GM12872 (cell line): ENCODE data around the gene ALDH5A1.

Source experiments
- TF ChIP-seq, protein P1 (sequence below): IDR thresholded peaks from 3 replicates; pipeline ENCODE4 v1.5.1; 2011; ENCODE audit warnings: low read depth, mild to moderate bottlenecking, low read length, moderate library complexity; ENCODE audit not compliant: insufficient read depth

The ALDH5A1 gene

DNA sequence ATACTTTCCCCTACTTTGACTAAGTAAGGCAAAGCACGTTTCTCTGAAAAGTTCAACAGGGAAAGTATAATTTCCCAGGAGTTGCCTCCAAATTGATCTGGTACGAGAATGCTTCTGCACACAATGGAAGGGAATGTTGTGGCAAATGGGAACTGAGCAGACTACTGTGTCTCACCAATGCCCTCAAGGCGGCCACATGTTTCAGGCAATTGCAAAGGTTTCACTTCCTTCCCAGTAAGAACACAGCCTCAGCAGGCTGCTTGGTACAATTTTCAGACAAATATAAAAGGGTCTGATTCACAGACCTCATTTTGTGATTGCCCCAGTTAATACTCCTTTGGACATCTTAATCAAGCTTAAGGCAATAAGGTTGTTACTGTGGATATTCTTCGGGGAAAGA lies 80.0 kb downstream of the ALDH5A1 start:
- TF ChIP-seq, protein P1, sequence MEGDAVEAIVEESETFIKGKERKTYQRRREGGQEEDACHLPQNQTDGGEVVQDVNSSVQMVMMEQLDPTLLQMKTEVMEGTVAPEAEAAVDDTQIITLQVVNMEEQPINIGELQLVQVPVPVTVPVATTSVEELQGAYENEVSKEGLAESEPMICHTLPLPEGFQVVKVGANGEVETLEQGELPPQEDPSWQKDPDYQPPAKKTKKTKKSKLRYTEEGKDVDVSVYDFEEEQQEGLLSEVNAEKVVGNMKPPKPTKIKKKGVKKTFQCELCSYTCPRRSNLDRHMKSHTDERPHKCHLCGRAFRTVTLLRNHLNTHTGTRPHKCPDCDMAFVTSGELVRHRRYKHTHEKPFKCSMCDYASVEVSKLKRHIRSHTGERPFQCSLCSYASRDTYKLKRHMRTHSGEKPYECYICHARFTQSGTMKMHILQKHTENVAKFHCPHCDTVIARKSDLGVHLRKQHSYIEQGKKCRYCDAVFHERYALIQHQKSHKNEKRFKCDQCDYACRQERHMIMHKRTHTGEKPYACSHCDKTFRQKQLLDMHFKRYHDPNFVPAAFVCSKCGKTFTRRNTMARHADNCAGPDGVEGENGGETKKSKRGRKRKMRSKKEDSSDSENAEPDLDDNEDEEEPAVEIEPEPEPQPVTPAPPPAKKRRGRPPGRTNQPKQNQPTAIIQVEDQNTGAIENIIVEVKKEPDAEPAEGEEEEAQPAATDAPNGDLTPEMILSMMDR: no peak

DNA sequence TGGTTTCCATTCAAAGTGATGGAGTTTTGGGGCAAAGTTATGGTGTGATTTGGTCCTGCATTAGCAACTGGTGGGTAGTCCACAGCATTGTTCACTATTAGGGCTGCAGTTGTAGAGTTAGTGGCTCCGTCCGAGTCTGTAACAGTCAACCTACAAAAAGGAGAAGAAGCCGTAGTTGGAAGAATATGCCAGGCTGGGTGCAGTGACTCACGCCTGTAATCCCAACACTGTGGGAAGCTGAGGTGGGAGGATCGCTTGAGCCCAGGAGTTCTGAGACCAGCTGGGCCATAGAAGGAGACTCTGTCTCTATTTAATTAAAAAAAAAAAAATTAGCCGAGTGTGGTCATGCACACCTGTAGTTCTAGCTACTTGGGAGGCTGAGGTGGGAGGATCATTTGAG lies 81.7 kb downstream of the ALDH5A1 start:
- TF ChIP-seq, protein P1: no peak

DNA sequence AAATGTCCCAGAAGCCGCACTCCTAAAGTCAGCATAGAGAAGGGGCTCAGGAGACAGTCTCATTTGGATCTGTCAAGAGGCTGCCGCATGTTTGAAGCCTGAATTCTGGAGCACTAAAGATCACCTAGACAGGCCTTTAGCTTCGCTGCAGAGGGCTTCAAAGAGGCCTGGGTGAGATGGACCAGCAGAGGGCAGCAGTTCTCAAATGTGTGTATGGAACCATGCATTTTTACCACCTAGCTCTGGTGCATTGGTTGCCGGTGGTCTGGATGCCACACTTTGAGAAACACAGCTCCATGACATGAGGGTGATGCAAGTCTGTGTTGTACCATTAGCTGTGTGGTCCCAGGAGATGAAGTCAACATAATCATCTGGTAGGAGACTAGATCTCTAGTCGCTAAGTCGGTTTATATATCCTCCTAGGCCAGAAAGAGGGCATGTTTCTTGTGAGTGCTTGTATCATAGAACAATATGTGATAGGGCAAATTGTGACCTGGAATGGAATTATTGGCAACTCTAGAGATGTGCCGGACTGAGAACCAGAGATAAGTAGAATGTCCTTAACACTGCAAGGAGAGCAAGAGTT lies 86.4 kb downstream of the ALDH5A1 start:
- TF ChIP-seq, protein P1: peak; percentile 91

DNA sequence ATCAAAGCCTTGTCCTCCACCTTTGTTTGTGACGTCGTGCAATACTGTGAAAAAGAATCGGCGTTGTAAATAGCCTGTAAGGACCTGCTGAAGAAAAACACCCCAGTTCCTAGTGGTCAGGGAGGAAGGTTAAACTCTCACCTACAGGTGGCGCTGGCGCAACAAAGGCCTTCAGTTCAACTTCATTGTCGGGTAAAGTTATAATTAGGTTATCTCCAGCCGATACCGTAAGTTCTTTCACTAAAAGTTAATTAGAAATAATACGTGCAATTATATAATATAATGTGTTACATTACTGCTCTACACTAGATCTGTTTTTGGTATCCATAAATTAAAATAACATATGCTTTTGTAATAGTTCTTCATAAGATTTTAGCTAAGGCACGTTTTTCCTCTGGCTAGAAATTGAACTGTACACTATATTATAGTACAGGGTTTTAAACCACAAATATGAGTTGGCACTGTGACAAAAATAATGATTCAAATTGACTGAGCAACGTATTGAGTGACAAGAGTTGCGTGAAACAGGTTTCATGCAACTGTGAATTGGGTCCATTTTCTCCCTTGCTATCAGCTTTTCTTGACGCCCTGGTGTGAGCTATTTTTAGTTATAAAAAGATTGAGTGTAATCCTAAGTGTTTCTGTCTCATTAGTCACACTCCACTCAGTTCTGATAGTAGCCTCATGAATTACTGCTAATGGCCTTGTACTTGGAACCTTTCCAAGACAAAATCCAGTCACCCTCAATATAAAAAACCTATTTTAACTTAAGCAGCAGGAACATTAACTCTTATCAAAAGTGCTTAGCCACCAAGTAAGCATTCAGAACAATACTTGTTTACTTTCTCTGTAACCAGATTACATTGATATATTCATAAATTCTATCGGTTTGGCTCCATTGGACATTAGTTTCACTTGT lies 89.0 kb downstream of the ALDH5A1 start:
- TF ChIP-seq, protein P1: peak; percentile 84

DNA sequence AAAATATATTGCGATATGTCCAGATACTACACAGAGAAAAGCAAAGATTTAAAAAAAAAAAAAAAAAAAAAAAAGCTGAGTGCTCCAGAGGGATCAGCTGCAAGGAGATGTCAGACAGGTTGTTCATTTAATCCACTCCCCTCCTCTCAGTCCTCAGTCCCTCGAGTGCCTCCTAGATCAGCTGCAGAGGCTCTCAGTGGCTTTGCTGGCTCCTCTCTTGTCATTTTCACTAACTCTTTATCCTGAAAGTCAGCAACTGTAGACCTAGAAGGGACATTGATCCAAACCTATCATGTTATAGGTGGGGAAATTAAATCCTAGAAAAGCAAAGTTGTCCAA lies 89.6 kb downstream of the ALDH5A1 start:
- TF ChIP-seq, protein P1: no peak
